Endothelial cell of umbilical vein (primary cell): ENCODE measurements around the gene ERFL. TPM values are rescaled to one million over a fixed set of nuclear protein-coding genes. Genes with fewer than 3 reads are reported as not detected.

Experiments
- BruUV-seq: library from RNA; stranded (reverse); fragments of 400-500 nt; replicated peaks from 2 replicates; lab custom pipeline; 2021; lab: Mats Ljungman, UMichigan
- CTCF ChIA-PET: fragments of 300-600, 350-600 bp; sonication (Branson Sonifier 250); formaldehyde crosslinking; loops from one replicate; lab custom pipeline; 2021; ENCODE audit warnings: antibody characterized with exemption, inconsistent platforms; lab: Charles Lee
- POLR2A ChIA-PET: fragments of 300-600, 350-600 bp; sonication (Branson Sonifier 250); formaldehyde crosslinking; loops from one replicate; lab custom pipeline; 2021; ENCODE audit warnings: antibody characterized with exemption, inconsistent platforms; lab: Charles Lee
- DNase-seq: peaks from one replicate; pipeline ENCODE4 v3.0.0-alpha.2; 2011; ENCODE audit warnings: low read depth, low spot score
- FAIRE-seq: peaks from 2 replicates; lab custom pipeline; 2011; peaks lifted over from hg19 to GRCh38; lab: Jason Lieb, UNC
- H2AFZ ChIP-seq: 2 replicates; pipeline ENCODE4 v1.6.0; 2012; ENCODE audit warnings: low read depth, low read length, control low read depth, inconsistent platforms
- H3K27ac ChIP-seq: 2 replicates; pipeline ENCODE4 v1.5.1; 2011; ENCODE audit warnings: low read depth, mild to moderate bottlenecking, control low read depth, low read length, moderate library complexity; ENCODE audit not compliant: insufficient read depth
- H3K27me3 ChIP-seq, 2 experiments: 2 replicates each; pipeline versions ENCODE4 v1.6.0 to v1.6.1; 2011; ENCODE audit warnings: low read length in 2 of 2, mixed read lengths in 1 of 2; ENCODE audit not compliant: control insufficient read depth in 2 of 2, insufficient read depth in 2 of 2
- H3K36me3 ChIP-seq, 2 experiments: 2 replicates in 1 of 2; 3 replicates in 1 of 2; pipeline ENCODE4 v1.5.1; 2011; ENCODE audit warnings: low read length in 2 of 2, mild to moderate bottlenecking in 1 of 2, moderate library complexity in 1 of 2; ENCODE audit not compliant: control insufficient read depth in 2 of 2, insufficient read depth in 2 of 2; ENCODE audit errors: extremely low read depth in 1 of 2
- H3K4me1 ChIP-seq: 3 replicates; pipeline ENCODE4 v1.5.1; 2011; ENCODE audit warnings: mild to moderate bottlenecking, low read length; ENCODE audit not compliant: control insufficient read depth, insufficient read depth; ENCODE audit errors: extremely low read depth
- H3K4me2 ChIP-seq: 2 replicates; pipeline ENCODE4 v1.6.1; 2011; ENCODE audit warnings: low read length, control low read depth, mixed read lengths; ENCODE audit not compliant: insufficient read depth
- H3K4me3 ChIP-seq, 3 experiments: fragments of 200-600 bp in 1 of 3; sonication (generic), shearing (Covaris generic) in 1 of 3; replicated peaks in 1 of 3; 2 replicates each; pipeline ENCODE4 v1.5.1; 2011 to 2016; ENCODE audit warnings: control low read depth in 3 of 3, low read length in 3 of 3, mild to moderate bottlenecking in 2 of 3, inconsistent platforms in 1 of 3, low read depth in 1 of 3, moderate library complexity in 1 of 3; ENCODE audit not compliant: insufficient read depth in 1 of 3
- H3K79me2 ChIP-seq: 2 replicates; pipeline ENCODE4 v1.6.0; 2012; ENCODE audit warnings: low read length, inconsistent platforms; ENCODE audit not compliant: control insufficient read depth, insufficient read depth
- H3K9ac ChIP-seq: replicated peaks from 2 replicates; pipeline ENCODE3; 2011; ENCODE audit warnings: low read length, control low read depth; ENCODE audit not compliant: insufficient read depth; ENCODE audit errors: extremely low read depth
- H3K9me1 ChIP-seq: replicated peaks from 3 replicates; pipeline ENCODE4 v1.6.0; 2011; ENCODE audit warnings: mild to moderate bottlenecking, low read length; ENCODE audit not compliant: control insufficient read depth, insufficient read depth; ENCODE audit errors: extremely low read depth
- H3K9me3 ChIP-seq: replicated peaks from 2 replicates; pipeline ENCODE4 v1.5.1; 2012; ENCODE audit warnings: low read length, inconsistent platforms; ENCODE audit not compliant: control insufficient read depth, insufficient read depth
- H4K20me1 ChIP-seq: replicated peaks from 2 replicates; pipeline ENCODE3; 2011; ENCODE audit warnings: mild to moderate bottlenecking, low read length; ENCODE audit not compliant: control insufficient read depth, insufficient read depth; ENCODE audit errors: extremely low read depth
- EZH2 ChIP-seq: IDR thresholded peaks from 2 replicates; pipeline ENCODE4 v1.6.1; 2012; ENCODE audit warnings: borderline replicate concordance, low read depth, mild to moderate bottlenecking, moderate library complexity, low read length, inconsistent platforms; ENCODE audit not compliant: severe bottlenecking
- FOS ChIP-seq: IDR thresholded peaks from 2 replicates; pipeline ENCODE4 v1.6.1; 2011; ENCODE audit warnings: mild to moderate bottlenecking, low read length, moderate library complexity, borderline replicate concordance; ENCODE audit not compliant: insufficient read depth
- GATA2 ChIP-seq: IDR thresholded peaks from 2 replicates; pipeline ENCODE4 v1.7.0; 2011; ENCODE audit warnings: low read depth, mild to moderate bottlenecking, moderate library complexity, mixed read lengths, low read length; ENCODE audit not compliant: insufficient read length, insufficient read depth
- JUN ChIP-seq: IDR thresholded peaks from 2 replicates; pipeline ENCODE4 v1.6.1; 2011; ENCODE audit warnings: borderline replicate concordance, low read depth; ENCODE audit not compliant: insufficient read length, insufficient read depth
- MYC ChIP-seq: IDR thresholded peaks from one replicate; pipeline ENCODE4 v1.6.1; 2011; ENCODE audit warnings: mild to moderate bottlenecking, low read depth, low read length
- POLR2A ChIP-seq: IDR thresholded peaks from 2 replicates; pipeline ENCODE4 v1.6.1; 2012; ENCODE audit warnings: low read depth, mild to moderate bottlenecking, control low read depth, low read length
- POLR2AphosphoS5 ChIP-seq: IDR thresholded peaks from 2 replicates; pipeline ENCODE4 v1.6.1; 2012; ENCODE audit warnings: low read depth, mild to moderate bottlenecking, control low read depth, low read length, moderate library complexity; ENCODE audit not compliant: insufficient read depth
- dilution Hi-C: fragments of 300-500 bp; cut with MboI; formaldehyde crosslinking; loops from one replicate; pipeline ENCODE4 v1.15.0; 2019; ENCODE audit warnings: low sequenced_read_pairs; ENCODE audit not compliant: extremely low pct_ligation_motif_present
- intact Hi-C: fragments of 100-400 bp; cut with micrococcal nuclease; formaldehyde crosslinking; loops from one replicate; pipeline ENCODE4 v1.10.0; 2022
- polyA plus RNA-seq, 4 experiments: library from polyadenylated mRNA; depleted of rRNA in 3 of 4; stranded (reverse) in 3 of 4; unstranded in 1 of 4; fragments of >200 nt; gene quantifications; 2 replicates each; pipeline versions ENCODE4 v1.2.1 to v1.2.3, GENCODE V29; 2011 to 2012; ENCODE audit warnings: missing spikeins in 1 of 4
- total RNA-seq: library from RNA; stranded (reverse); gene quantifications from 2 replicates; pipeline ENCODE4 v1.2.3, GENCODE V29; 2021
- TF ChIP-seq, protein P1 (sequence below), 2 donors: IDR thresholded peaks; 1 replicate in 1 of 2; 2 replicates in 1 of 2; pipeline ENCODE4 v1.5.1; 2011; ENCODE audit warnings: low read length in 2 of 2, mild to moderate bottlenecking in 2 of 2, moderate library complexity in 2 of 2, control low read depth in 1 of 2, inconsistent platforms in 1 of 2, low read depth in 1 of 2; ENCODE audit not compliant: insufficient read depth in 1 of 2; ENCODE audit errors: extremely low read depth in 1 of 2
- TF ChIP-seq, protein P2 (sequence below): IDR thresholded peaks from 2 replicates; pipeline ENCODE4 v1.6.1; 2011; ENCODE audit not compliant: insufficient read depth, insufficient read length

ERFL gene
- total and polyA plus RNA-seq, 2 donors (not counting 3 experiments of a cell fraction or from before 2014, with no cell fraction given), result not detected

DNA sequence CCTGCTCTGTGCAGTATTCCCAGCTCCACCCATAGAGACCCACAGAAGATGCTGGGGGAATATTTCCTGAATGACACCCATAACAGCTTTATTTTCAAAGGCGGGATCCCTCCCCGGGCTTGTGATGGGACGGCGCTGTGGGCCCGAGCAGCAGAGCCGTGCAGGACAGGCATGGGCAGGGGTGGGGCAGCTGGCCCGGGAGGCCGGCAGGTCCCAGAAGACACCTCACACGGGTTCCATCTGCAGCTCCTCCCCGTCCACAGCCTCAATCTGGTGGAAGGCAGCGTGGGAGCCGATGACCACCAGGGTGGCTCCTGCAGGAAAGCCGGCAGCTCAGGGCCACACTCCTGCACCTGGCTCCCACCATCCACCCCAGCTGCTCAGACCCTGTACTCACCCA, 28.4 kb upstream of the ERFL start:
- Histone ChIP-seq H4K20me1 (no peaks in the 10 kb centered on the region), H3K27ac (no peak overlapping the region), H3K27me3 (no peaks in the 10 kb centered on the region), H3K4me2 (no peak overlapping the region), H3K9me1 (no peaks in the 10 kb centered on the region), H3K9me3 (no peaks in the 10 kb centered on the region), H3K79me2 (no peaks in the 10 kb centered on the region), H3K4me3 (no peak overlapping the region), H2AFZ (no peak overlapping the region), H3K4me1 (peaks cover 12% of the 10 kb centered on the region), H3K9ac (no peak overlapping the region), H3K36me3 (peaks cover 3 to 4% of the 10 kb centered on the region in 2 experiments)
- TF ChIP-seq, protein P1, sequence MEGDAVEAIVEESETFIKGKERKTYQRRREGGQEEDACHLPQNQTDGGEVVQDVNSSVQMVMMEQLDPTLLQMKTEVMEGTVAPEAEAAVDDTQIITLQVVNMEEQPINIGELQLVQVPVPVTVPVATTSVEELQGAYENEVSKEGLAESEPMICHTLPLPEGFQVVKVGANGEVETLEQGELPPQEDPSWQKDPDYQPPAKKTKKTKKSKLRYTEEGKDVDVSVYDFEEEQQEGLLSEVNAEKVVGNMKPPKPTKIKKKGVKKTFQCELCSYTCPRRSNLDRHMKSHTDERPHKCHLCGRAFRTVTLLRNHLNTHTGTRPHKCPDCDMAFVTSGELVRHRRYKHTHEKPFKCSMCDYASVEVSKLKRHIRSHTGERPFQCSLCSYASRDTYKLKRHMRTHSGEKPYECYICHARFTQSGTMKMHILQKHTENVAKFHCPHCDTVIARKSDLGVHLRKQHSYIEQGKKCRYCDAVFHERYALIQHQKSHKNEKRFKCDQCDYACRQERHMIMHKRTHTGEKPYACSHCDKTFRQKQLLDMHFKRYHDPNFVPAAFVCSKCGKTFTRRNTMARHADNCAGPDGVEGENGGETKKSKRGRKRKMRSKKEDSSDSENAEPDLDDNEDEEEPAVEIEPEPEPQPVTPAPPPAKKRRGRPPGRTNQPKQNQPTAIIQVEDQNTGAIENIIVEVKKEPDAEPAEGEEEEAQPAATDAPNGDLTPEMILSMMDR (IDR thresholded peaks at IDR 0.05; ENCODE audit: extremely low read depth in 1 of 2, insufficient read depth in 1 of 2, low read depth in 1 of 2, low read length in 2 of 2), result no peak
- TF ChIP-seq MYC (no peak), POLR2A (no peak), JUN (no peak), EZH2 (no peak), FOS (no peak), POLR2AphosphoS5 (no peak), GATA2 (no peak)
- TF ChIP-seq, protein P2, sequence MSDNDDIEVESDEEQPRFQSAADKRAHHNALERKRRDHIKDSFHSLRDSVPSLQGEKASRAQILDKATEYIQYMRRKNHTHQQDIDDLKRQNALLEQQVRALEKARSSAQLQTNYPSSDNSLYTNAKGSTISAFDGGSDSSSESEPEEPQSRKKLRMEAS, result no peak
- POLR2A ChIA-PET, result no interaction called here
- no TSS peak for BruUV-seq
- intact Hi-C loops (no loop called here), dilution Hi-C loops (no loop called here)
- FAIRE-seq, result no peak
- CTCF ChIA-PET, result interaction anchor here (0.8 to 2.7 kb wide), 3 partner anchors 7 to 162 kb away, joined by 3 to 15 read pairs (median 3); no protein-coding TSS in a partner anchor
- no peak for DNase-seq
